ENCODE data around the gene CUL2. TPM values are rescaled to one million over a fixed set of nuclear protein-coding genes. Genes with fewer than 3 reads are reported as not detected.
"Not testable (repeated sequence)": the region's sequence is repeated elsewhere in the genome, so short reads cannot be mapped to it uniquely, and the experiment has no call there.

Gene CUL2
- total RNA-seq, 1 donor from 2014 or later, result 25.6 TPM

DNA sequence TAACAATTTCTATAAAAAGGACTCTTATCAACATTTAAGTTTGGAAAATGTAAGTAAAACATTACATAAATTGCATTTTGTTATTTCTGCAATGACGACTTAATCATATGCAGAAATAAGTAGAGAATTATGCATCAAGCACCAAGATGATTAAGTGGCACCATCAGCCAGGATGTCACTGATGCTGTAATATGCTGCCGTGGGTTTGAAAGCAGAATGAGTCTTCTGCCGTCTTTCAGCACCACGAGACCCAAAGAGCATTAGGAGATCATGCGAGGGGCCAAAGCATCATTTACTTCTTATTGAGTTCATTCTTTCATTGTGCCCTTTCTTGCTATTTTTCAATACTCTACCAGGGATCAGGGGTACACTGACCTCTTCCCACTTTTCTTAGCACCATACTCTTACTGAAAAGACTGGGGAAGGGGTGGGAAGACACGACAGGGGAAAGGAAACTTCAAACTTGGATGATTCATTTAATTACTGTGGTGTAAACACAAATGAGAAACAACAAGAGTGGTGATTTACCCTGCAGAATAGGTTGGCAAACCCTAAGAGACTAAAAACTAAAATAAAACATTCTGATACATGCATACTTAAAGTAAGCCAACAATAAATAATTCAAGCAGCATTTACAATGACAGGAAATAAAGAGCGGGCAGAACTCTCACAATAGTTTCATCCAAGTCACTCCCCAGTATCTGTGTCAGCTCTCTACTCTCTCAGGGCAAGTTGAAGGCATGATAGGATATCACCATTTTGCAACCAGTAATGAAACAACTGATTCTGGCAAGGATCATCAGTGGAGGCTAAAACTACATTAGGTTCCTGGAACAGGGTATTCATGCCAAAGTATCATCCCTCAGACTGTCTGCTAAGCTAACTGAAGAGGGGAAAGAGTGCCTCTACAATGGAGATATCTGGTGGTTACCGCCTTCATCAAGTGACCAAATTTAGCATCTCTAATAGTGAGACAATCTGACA is 70.8 kb downstream of the CUL2 start:
- no peak for DNase-seq

DNA sequence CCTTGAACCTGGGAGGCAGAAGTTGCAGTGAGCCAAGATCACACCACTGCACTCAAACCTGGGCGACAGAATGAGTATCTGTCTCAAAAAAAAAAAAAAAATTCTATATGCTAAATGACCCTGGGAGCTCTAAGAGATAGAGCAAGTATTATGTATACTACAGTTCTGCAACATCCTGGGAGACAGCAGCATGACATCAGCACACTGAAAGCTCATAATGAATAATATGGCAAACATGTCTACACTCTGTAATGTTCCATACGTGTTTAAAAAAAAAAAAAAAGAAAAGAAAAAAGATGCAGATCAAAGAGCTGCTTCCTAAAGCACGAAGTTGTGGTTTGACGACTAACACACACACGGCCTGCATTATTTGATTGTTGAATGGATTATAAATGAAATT is 72.5 kb downstream of the CUL2 start:
- DNase-seq, result no peak

DNA sequence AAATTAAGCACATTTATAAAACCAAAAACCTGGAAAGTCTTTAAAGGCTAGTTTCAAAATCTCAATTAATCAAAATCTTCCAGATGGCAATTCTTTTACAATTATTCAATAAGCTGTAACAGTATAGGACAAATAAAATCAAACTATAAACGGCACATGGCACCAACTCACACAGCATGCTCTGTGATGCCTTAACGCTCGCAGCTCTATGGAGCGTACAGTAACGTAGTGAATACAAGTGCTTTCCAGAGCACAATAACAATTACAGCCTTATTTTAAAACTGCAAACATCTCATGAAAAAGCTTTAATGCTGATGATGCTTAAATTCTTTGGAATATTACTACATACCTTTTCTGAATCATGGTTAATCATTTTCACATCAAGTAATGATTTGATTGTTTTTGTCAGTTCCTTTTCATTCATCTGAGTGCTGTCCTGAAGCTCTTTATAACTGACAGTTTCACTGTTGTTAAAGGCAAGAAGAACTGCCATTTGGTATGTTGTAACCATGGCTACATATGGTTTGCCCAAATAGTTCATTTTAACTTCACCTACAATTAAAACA is 74.2 kb downstream of the CUL2 start:
- no peak for DNase-seq

DNA sequence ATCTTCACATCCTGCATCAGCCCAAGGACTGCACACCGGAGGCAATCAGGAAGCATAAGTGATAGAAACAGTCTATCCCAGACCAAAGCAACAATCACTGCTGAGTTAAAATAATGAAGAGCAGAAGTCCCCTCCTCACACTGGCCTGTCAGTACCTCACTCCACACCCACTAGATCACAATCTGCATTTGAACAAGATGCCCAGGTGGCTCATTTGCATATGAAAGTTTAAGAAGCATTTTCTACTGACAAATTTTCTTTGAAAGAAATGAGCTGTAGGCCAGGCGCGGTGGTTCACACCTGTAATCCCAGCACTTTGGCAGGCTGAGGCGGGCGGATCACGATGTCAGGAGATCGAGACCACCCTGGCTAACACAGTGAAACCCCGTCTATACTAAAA is 77.4 kb downstream of the CUL2 start:
- DNase-seq, result no peak

DNA sequence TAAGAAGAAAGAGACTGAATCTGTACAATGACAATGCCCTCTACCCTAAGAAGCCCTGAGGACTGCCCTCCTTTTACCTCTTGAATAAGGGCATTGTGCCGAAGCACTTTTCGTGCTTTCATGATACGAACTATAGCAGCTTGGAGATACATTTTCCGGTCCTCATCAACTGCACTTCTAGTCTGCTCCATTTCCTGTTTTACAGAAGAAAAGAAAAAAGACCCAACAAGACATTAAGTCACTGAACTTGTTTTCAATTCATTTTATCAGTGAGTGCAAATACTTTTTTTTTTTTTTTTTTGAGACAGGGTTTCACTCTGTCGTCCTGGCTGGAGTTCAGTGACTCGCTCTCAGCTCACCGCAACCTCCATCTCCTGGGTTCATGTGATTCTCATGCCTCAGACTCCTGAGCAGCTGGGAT is 78.4 kb downstream of the CUL2 start:
- no peak for DNase-seq

DNA sequence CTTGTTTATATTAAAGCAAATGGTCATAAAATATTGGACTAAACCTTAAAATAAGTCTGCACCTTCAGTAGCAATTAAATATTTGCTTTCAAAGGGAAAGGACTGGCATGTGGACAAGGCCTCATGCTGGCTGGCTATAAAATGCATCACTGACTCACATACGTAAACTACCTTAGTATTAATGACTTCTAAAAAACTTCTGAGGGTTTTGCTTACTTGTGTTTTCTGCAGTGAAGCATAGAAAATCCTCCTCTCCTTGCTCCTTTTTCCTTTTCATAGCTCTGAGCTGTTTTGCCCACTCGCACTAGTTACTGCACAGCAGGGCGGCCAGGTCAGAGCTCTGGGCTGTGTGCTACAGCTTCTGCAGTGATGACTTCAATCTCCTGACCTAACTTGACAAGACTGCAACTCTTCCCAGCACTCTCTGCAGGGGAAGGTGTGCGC is 82.3 kb downstream of the CUL2 start:
- no peak for DNase-seq

DNA sequence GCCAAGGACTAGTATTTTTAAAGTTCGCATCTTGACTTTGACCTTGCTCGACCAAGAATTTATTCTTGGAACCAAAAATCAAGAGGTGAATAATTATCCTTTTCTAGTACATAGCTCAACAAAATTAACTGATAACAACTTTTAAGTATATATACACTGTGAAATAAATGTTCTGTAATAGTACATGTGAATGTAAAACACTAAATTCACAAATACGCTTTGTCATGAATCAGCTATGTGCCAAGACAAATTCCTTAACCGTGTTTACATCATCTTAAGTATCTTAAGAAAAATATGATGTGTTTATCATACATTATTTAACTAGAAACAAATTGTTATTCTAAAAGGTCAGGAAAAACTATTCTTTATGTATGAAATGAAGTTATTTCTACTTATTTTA is 83.3 kb downstream of the CUL2 start:
- no peak for DNase-seq

DNA sequence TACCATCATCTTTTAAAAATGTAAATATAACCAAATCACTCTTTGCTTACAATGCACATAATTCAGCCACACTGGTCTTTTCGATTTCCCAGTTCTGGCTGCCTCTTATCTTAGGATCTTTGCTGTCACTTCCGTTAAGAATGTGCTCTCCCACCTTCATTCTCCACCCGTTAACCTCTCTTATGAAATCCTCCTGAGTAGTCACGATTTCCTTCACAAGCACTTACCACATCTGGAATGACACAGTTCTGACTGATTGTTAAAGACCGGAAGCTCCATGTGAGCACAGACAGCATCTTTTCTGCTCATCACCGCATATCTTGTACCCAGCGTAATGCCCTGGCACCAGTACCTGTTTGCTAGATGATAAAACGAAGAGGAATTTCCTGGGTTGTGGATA is 84.3 kb downstream of the CUL2 start:
- no peak for DNase-seq

DNA sequence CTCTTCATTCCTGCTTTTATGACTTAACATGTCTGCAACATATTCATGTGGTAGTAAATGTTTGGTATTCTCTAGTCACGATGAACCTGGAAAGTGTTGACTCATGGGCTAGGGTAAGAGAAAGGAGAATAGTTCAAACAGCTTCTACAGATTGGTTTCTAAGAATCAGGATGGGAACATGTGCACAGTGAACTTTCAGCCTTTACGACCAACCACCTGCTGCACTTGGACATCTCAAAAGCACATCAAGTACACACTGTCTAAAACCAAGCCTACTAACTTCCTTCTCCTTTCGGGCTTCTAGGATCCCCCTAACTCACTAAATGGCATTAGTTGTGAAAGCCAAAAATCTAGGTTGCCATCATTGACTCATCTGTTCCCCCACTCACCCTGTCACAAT is 85.5 kb downstream of the CUL2 start:
- DNase-seq, result no peak

DNA sequence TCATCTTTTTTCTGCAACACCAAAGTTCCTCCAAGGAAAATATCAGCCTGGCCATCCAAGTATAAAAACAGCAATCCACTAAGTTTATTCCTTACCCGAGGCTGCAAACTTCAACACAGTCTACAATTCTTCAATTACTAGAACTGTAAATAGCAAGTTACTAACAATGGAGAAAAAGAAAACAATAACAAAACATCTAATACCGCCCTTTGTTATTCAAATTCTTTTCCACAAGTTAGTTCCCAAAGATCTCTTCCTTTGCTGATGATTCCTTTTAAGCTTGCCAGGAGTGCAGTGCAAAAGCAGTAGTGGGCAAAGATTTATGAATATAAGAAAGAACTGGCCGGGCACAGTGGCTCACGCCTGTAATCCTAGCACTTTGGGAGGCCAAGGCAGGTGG is 86.2 kb downstream of the CUL2 start:
- no peak for DNase-seq

DNA sequence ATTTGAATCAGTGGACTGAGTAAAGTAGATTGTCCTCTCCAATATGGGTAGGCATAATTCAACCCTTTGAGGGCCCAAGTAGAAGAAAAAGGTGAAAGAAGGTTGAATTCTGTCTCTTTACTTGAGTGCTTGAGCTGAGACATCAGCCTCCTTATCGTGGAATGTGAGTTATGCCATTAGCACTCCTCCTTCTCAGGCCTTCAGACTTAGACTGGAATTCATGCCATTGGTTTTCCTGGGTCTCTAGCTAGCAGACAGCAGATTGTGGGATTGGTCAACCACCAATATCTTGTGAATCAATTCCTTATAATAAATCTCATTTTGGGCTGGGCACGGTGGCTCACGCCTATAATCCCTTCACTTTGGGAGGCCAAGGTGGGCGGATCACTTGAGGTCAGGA is 89.2 kb downstream of the CUL2 start:
- no peak for DNase-seq

DNA sequence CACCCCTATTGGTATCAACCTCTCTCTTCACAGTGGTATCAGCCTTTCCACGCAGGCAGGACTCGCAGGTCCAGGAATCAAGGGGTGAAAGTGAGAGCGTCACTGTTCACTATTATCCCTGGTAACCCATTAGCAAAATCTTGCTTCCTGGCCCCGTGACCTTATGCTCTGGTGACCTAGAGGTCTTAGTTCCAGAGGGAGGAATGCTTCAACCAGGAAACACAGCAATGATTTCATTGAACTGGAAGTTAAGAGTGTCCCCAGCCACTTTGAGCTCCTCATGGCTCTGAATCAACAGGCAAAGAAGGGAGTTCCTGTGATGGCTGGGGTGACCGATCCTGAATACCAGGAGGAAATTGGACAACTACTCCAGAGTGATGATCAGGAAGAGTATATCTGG is 90.6 kb downstream of the CUL2 start:
- DNase-seq, result no peak

DNA sequence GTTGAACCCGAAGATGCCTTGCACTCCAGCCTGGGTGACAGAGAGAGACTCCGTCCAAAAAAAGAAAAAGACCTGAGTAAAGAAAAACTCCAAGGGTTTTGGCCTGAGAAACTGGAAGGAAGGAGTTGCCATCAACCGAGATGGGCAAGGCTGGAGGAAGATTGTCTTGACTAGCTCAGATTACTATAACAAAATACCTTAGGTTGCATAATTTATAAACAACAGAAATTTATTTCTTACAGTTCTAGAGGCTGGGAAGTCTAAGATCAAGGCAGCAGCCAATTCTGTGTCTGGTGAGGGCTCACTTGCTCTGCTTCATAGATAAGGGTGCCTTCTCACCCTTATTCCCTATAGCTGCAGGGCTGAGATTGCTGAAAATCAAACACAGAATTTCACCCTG is 91.2 kb downstream of the CUL2 start:
- DNase-seq, result no peak

DNA sequence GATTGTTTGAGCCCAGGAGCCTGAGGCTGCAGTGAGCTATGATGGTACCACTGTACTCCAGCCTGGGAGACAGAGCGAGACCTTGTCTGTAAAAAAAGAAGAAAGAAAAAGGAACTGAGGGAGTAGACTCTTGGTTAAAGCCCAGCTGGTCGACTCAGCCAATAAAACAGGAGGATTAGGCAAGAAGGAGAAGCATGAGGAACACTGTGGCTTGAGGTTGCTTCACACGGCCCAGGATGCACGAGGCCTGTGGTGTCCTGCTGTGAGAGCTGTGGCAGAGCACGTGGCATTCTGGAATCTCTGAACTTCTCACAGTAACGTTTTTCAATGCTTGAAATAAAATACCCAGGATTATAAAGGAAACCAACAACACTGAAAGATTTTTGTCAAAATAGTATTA is 93.3 kb downstream of the CUL2 start:
- DNase-seq, result no peak

DNA sequence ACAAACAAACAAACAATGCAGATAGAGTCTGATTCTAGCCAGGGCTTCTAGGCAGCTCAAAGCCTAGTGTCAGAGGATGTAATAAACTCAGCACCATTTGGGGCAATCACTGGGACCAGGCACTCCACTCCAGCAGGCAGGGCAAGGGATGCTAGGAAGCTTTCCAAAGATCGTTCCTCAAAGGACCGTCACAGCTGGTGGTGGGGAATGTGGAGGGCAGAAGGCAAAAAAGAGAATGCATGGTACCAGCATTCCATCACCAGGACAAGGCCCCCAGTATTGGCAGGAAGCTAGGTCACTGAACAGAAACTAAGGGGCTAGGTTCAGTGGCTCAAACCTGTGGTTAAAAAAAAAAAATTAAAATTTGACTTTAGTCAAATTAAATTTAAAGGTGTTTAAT is 94.2 kb downstream of the CUL2 start:
- DNase-seq, result no peak

DNA sequence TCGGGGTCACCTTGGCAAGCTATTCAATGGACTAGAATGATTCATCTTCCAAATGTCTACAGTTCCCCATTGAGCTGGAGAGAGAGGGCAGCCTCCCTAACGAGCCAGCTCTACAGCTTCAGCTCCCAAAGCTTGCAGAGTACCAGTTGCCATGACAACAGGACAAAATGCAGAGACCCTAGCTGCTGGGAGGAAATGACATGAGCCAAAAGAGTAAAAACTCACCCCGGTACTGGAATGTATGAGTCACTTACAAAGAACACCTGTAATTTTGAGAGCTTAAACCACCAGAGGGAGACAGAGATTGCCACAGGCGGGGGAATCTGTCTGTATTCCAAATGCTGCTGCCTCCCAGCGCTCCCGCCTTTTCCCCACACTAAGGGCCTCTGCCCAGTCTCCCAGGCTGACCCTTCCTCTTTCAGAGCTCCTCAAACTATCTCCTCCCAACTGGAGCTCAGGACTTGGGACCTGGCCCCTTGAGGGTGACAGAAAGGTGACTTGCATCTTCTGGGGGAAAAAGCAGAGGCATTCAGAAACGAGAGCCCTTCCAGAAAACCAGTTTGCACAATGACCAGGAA is 95.5 kb downstream of the CUL2 start:
- peak; percentile 7 for DNase-seq

DNA sequence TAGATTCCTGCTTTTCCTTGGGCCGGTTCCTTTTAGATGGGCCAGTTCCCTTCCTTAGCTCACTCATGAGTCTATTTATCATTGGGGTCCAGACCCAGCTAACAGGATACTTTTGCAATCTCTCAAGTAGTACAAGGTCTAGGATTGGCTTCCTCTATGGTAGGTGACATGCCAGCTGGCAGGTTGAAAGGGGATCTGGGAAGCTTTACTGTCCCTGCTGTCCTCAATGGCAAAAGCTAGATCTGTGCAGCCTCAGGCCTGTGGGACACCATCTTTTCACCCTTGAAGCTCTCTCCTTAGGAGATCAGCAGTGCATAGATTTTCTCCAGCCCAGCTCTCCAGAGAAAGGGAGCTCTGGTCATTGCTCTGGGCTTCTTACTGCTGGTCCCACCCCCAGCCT is 96.4 kb downstream of the CUL2 start:
- DNase-seq, result no peak

DNA sequence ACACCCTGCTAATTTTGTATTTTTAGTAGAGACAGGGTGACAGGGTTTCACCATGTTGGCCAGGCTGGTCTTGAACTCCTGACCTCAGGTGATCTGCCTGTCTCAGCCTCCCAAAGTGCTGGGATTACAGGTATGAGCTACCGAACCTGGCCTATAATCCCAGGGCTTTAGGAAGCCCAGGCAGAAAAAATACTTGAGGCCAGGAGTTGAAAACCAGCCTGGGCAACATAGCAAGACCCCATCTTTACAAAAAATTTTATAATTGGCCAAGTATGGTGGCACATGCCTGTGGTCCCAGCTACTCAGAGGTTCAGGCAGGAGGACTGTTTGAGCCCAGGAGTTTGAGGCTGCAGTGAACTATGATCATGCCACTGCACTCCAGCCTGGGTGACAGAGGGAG is 99.0 kb downstream of the CUL2 start:
- not testable (repeated sequence) for DNase-seq

DNA sequence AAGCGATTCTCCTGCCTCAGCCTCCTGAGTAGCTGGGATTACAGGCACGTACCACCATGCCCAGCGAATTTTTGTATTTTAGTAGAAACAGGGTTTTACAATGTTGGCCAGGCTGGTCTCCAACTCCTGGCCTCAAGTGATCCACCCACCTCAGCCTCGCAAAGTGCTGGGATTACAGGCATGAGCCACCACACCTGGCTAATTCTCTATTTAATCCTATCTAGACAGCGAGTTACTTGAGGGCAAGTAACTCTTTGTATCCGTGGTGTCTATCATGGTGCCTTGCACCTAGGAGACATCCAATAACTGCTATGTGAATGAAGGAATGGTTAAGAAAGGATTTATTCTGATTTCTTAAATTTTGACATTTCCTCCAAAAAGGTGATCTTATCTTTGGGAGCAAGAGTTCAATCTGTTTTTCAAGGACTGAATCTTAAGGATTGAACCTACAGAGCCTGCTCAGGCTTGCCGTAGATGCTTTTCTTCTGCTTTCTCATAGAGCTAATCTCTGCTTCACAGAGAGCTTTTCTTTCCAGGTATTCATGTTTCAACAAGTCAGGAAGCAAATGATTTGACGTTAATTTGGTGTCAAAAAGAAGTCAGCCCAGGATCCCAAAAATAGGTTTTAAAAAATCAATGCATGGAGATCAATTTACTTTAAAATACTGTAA is 101.6 kb downstream of the CUL2 start:
- no peak for DNase-seq

DNA sequence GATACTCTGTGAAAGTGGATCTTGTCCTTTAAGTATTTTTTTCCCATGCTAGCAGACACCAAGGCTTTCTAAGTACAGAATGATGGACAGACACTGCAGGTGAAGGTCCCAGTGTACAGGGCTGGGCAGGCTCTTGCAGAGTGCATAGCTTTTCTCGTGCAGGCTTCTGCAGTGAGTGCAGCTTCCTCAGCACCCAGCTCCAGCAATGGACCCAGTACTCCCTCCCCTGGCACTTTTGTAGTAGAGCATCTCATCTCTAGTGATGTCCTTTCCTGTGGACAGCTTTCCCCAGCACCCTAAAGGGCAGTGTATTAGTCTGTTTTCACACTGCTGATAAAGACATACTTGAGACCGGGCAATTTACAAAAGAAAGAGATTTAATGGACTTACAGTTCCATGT is 104.3 kb downstream of the CUL2 start:
- no peak for DNase-seq

DNA sequence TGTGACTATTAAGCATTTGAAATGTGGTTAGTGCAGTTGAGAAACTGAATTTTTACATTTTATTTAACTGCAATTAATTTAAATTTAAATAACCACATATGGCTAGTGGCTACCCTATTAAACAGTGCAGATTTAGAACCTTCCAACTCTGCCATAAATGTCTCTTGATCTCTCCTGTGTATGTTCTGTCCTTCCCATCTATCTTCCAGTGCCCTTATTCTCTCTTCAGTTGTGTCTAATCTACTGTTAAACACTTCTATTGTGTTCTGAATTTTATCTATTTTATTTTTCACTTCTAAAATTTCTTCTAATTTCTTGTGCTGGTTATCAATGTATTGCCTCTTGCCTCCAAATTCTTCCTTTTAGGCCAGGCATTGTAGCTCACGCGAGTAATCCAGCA is 105.0 kb downstream of the CUL2 start:
- DNase-seq, result no peak

DNA sequence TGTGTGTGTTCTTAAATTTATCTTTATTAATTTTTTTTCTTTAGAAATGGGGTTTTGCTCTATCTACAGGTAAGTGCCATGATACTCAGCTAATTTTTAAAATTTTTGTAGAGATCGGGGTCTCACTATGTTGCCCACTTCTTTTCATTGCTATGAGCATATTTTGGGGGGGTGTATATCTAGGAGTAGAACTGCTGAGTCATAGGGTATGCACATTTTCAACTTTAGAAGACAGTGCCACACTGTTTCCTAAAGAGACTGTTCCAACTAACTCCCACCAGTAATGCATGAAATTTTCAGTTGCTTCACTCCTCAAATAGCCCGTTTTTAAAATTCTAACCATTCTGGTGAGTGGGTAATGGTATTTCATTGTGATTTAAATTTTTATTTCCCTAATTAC is 108.3 kb downstream of the CUL2 start:
- no peak for DNase-seq

DNA sequence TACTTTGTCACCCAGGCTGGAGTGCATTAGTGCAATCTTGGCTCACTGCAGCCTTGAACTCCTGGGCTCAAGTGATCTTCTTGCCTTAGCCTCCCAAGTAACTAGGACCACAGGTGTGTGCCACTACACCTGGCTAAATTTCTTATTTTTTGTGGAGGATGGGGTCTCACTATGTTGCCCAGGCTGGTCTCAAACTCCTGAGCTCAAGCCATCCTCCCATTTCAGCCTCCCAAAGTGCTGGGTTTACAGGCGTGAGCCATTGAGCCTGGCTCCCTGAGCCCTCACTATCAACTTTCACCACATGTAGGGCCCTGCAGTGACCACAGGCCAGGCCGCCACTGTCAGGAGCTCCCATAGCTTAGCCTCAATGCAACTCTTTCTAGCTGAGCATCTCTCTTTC is 110.2 kb downstream of the CUL2 start:
- no peak for DNase-seq

Data from skin of body (tissue), 2 donors.